Neuronal stem cell (in vitro differentiated cells): Measurements from ENCODE around the gene FRMD5.

Source experiments
- DNase-seq: peaks from one replicate; pipeline ENCODE4 v3.0.0-alpha.2; 2013; ENCODE audit warnings: low spot score
- H2AFZ ChIP-seq: one replicate; pipeline ENCODE4 v1.6.1; 2013; ENCODE audit warnings: mild to moderate bottlenecking, low read length, inconsistent platforms
- H2AK5ac ChIP-seq: 2 replicates; pipeline ENCODE4 v1.6.1; 2013; ENCODE audit warnings: low read depth, mild to moderate bottlenecking, inconsistent platforms, low read length, moderate library complexity, mixed read lengths
- H2BK120ac ChIP-seq: 2 replicates; pipeline ENCODE4 v1.6.1; 2013; ENCODE audit warnings: low read depth, mild to moderate bottlenecking, inconsistent platforms, low read length, moderate library complexity, mixed read lengths
- H2BK12ac ChIP-seq: one replicate; pipeline ENCODE4 v1.6.1; 2013; ENCODE audit warnings: low read length, inconsistent platforms
- H2BK15ac ChIP-seq: 2 replicates; pipeline ENCODE4 v1.6.1; 2013; ENCODE audit warnings: mild to moderate bottlenecking, low read length, inconsistent platforms, mixed read lengths
- H2BK5ac ChIP-seq: one replicate; pipeline ENCODE4 v1.6.1; 2013; ENCODE audit warnings: inconsistent platforms, mild to moderate bottlenecking, low read length, moderate library complexity
- H3K14ac ChIP-seq: one replicate; pipeline ENCODE4 v1.6.1; 2013; ENCODE audit warnings: low read length, inconsistent platforms
- H3K18ac ChIP-seq: 2 replicates; pipeline ENCODE4 v1.6.1; 2013; ENCODE audit warnings: low read length, inconsistent platforms
- H3K23ac ChIP-seq: 2 replicates; pipeline ENCODE4 v1.6.1; 2013; ENCODE audit warnings: low read depth, mild to moderate bottlenecking, mixed read lengths, low read length, inconsistent platforms; ENCODE audit not compliant: poor library complexity
- H3K27ac ChIP-seq: replicated peaks from 3 replicates; pipeline ENCODE4 v1.5.1; 2013; ENCODE audit warnings: low read length, inconsistent platforms
- H3K27me3 ChIP-seq, 3 experiments: 2 replicates each; pipeline ENCODE4 v1.6.1; 2013; ENCODE audit warnings: low read length in 3 of 3, mild to moderate bottlenecking in 2 of 3, inconsistent platforms in 1 of 3, low read depth in 1 of 3, mixed read lengths in 1 of 3, moderate library complexity in 1 of 3; ENCODE audit not compliant: control insufficient read depth in 3 of 3, insufficient read depth in 3 of 3
- H3K36me3 ChIP-seq, 2 donors: replicated peaks in 1 of 2; 2 replicates each; pipeline ENCODE4 v1.6.1; 2013; ENCODE audit warnings: low read length in 2 of 2; ENCODE audit not compliant: control insufficient read depth in 2 of 2, insufficient read depth in 2 of 2
- H3K4ac ChIP-seq: 2 replicates; pipeline ENCODE4 v1.6.1; 2013; ENCODE audit warnings: inconsistent platforms, mild to moderate bottlenecking, low read length, moderate library complexity
- H3K4me1 ChIP-seq, 2 donors: 1 replicate in 1 of 2; 2 replicates in 1 of 2; pipeline ENCODE4 v1.6.1; 2013; ENCODE audit warnings: low read length in 2 of 2, low read depth in 1 of 2; ENCODE audit not compliant: control insufficient read depth in 2 of 2, insufficient read depth in 1 of 2
- H3K4me2 ChIP-seq: one replicate; pipeline ENCODE4 v1.6.1; 2013; ENCODE audit warnings: mild to moderate bottlenecking, low read length, inconsistent platforms; ENCODE audit not compliant: insufficient read depth, poor library complexity, severe bottlenecking
- H3K4me3 ChIP-seq, 2 donors: 2 replicates each; pipeline ENCODE4 v1.5.1; 2013; ENCODE audit warnings: low read length in 2 of 2, mild to moderate bottlenecking in 2 of 2, inconsistent platforms in 1 of 2, moderate library complexity in 1 of 2
- H3K79me1 ChIP-seq: one replicate; pipeline ENCODE4 v1.6.1; 2013; ENCODE audit warnings: low read depth, mild to moderate bottlenecking, inconsistent platforms, low read length, moderate library complexity
- H3K9ac ChIP-seq: one replicate; pipeline ENCODE4 v1.6.1; 2013; ENCODE audit warnings: mild to moderate bottlenecking, low read depth, low read length, inconsistent platforms; ENCODE audit not compliant: poor library complexity
- H3K9me3 ChIP-seq, 2 donors: replicated peaks in 1 of 2; 2 replicates each; pipeline versions ENCODE3 to v1.6.1; 2013; ENCODE audit warnings: low read length in 2 of 2, mild to moderate bottlenecking in 2 of 2, inconsistent platforms in 1 of 2, low read depth in 1 of 2, mixed read lengths in 1 of 2, moderate library complexity in 1 of 2; ENCODE audit not compliant: control insufficient read depth in 2 of 2, insufficient read depth in 1 of 2
- H4K8ac ChIP-seq: one replicate; pipeline ENCODE4 v1.6.1; 2013; ENCODE audit warnings: low read depth, mild to moderate bottlenecking, inconsistent platforms, low read length, moderate library complexity
- H4K91ac ChIP-seq: one replicate; pipeline ENCODE4 v1.6.1; 2013; ENCODE audit warnings: low read length, low read depth, mild to moderate bottlenecking, inconsistent platforms; ENCODE audit not compliant: poor library complexity
- WGBS, 2 donors: extraction: QIAGEN DNeasy Blood & Tissue Kit; methylation state at CpG; one replicate each; pipeline ENCODE4 v1.1.7; 2013; ENCODE audit warnings: missing lambda C conversion rate in 2 of 2, mixed read lengths in 1 of 2; ENCODE audit not compliant: insufficient read length in 2 of 2, insufficient replicate concordance in 1 of 2; ENCODE audit errors: extremely low coverage in 2 of 2; 5-methylcytosine and 5-hydroxymethylcytosine counted together

The FRMD5 gene

DNA sequence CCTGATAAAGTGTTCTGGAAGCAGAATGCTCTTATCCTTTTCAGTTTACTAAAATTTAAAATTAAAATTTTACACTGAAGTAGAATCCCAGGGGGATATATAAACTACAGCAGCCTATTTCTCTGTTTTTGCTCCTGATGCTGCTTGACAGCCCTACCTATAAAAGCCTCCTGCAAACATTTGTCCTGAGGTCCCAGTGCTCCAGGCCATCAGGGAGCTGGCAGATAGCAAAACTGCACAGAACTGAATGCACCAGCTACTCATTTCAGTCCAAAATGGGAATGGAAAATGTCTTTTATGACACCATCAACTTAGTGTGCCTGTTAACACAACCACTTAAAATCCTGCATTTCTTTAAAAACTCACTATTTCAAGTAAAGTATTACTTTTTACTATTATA, 50.1 kb downstream of the FRMD5 start:
- no peaks in the 10 kb centered on the region for H3K36me3 ChIP-seq
- H3K4me3 ChIP-seq, result no peak overlapping the region
- no peak overlapping the region for H2BK5ac ChIP-seq
- no peak overlapping the region for H4K91ac ChIP-seq
- no peak overlapping the region for H3K18ac ChIP-seq
- H3K4me2 ChIP-seq, result no peak overlapping the region
- H3K23ac ChIP-seq, result no peak overlapping the region
- no peak overlapping the region for H3K4ac ChIP-seq
- H3K27ac ChIP-seq, result no peak overlapping the region
- H3K14ac ChIP-seq, result no peak overlapping the region
- no peak for DNase-seq
- no peaks in the 10 kb centered on the region for H3K79me1 ChIP-seq
- no peaks in the 10 kb centered on the region for H3K4me1 ChIP-seq
- H2AFZ ChIP-seq, result no peak overlapping the region
- no peak overlapping the region for H4K8ac ChIP-seq
- no peak overlapping the region for H2BK15ac ChIP-seq
- no peak overlapping the region for H2BK12ac ChIP-seq
- no peak overlapping the region for H2BK120ac ChIP-seq
- no peak overlapping the region for H3K9ac ChIP-seq
- no peaks in the 10 kb centered on the region for H3K27me3 ChIP-seq
- H2AK5ac ChIP-seq, result no peak overlapping the region
- no peaks in the 10 kb centered on the region for H3K9me3 ChIP-seq

DNA sequence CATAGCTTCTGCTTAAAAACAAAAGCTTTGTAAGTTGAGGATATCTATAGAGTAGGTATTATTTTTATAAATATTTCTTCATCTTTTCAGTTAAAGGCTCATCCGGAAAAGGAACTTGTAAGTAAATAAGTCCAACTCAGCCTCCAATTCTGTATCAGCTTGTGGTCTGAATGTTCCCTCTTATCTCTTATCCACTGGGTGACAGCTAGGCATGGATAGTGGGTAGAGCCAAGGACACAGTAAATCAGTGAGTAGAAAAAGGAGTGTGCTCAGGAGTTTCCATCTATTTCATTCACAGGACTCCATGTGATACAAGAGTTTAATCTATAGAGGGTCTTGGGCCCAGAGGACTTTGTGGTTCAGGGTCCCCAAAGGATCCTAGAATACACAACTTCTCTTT, 50.9 kb downstream of the FRMD5 start:
- no peaks in the 10 kb centered on the region for H3K36me3 ChIP-seq
- H4K8ac ChIP-seq, result no peak overlapping the region
- no peak overlapping the region for H2BK5ac ChIP-seq

DNA sequence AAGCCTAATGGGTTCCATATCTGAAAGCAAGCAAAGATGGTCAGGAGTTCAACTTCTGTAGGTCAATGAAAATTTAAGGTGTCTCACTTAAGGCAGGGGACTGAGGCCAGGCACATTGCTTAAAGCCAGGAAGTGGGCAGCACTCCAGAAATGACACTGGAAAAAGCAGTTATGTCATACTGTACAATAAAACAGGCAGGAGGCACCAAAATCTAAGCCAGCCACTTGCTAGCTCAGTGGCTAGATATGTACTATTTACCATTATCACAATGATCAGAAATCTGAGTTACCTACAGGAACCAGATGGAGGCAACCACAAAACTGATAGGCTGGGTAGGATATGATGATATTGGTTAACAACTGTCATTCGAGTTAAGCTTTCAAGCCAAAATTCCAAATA, 57.3 kb downstream of the FRMD5 start:
- Histone ChIP-seq H3K14ac (no peak overlapping the region), H3K18ac (no peak overlapping the region), H3K36me3 (no peaks in the 10 kb centered on the region), H2BK15ac (no peak overlapping the region), H3K4me2 (no peak overlapping the region), H3K79me1 (no peaks in the 10 kb centered on the region), H4K91ac (no peak overlapping the region), H3K23ac (no peak overlapping the region), H2BK5ac (no peak overlapping the region), H3K27ac (no peak overlapping the region), H2BK12ac (no peak overlapping the region), H2AFZ (no peak overlapping the region), H3K9ac (no peak overlapping the region), H3K4me3 (no peak overlapping the region), H3K4ac (no peak overlapping the region), H2BK120ac (no peak overlapping the region), H3K9me3 (no peaks in the 10 kb centered on the region), H4K8ac (no peak overlapping the region), H3K27me3 (no peaks in the 10 kb centered on the region), H2AK5ac (no peak overlapping the region), H3K4me1 (no peaks in the 10 kb centered on the region)
- WGBS, 2 donors, result no CpG with 5 or more reads among the region's 1 CpG
- DNase-seq, result no peak

More for the DNA sequence above, 50.9 kb downstream of the FRMD5 start:
- Histone ChIP-seq H3K4me1 (no peaks in the 10 kb centered on the region), H3K4me3 (no peak overlapping the region), H3K27ac (no peak overlapping the region), H3K4me2 (no peak overlapping the region), H2BK12ac (no peak overlapping the region), H2BK120ac (no peak overlapping the region), H2BK15ac (no peak overlapping the region), H3K18ac (no peak overlapping the region), H3K23ac (no peak overlapping the region), H3K9me3 (no peaks in the 10 kb centered on the region), H3K27me3 (no peaks in the 10 kb centered on the region), H3K4ac (no peak overlapping the region), H4K91ac (no peak overlapping the region), H2AK5ac (no peak overlapping the region), H2AFZ (no peak overlapping the region), H3K14ac (no peak overlapping the region), H3K79me1 (no peaks in the 10 kb centered on the region), H3K9ac (no peak overlapping the region)
- DNase-seq, result no peak
- no CpG with 5 or more reads among the region's 1 CpG for WGBS, 2 donors

DNA sequence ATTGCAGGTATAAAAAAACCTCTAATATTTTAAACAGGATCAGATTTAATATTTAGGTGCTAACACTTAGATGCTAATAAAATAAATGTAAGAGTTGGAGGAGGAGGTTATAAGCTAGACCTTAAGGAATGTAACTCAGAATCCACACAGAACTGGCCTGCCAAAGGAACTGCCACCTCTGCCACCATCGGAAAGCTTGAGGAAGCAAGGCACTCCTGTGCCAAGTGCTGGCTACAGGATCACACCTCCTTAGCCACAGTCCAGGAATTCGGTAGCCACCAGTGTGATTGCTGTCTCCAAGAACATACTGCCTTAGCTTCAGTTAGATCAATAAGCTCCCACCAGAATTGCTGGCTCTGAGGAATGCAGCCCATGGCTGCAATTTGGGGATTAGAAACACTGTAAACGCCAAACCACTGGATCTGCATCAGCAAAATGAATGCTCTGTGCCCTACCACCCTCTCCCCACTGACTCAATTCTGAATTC, 58.0 kb downstream of the FRMD5 start:
- Histone ChIP-seq H3K18ac (no peak overlapping the region), H2BK120ac (no peak overlapping the region), H3K79me1 (peaks cover under 1% of the 10 kb centered on the region), H3K23ac (no peak overlapping the region), H3K4me1 (no peaks in the 10 kb centered on the region), H3K27me3 (no peaks in the 10 kb centered on the region), H4K91ac (no peak overlapping the region), H3K9ac (no peak overlapping the region), H2BK12ac (no peak overlapping the region), H3K4ac (no peak overlapping the region), H2BK15ac (no peak overlapping the region), H2AFZ (no peak overlapping the region), H3K27ac (no peak overlapping the region), H2AK5ac (no peak overlapping the region), H3K4me3 (no peak overlapping the region), H3K14ac (no peak overlapping the region), H2BK5ac (no peak overlapping the region), H3K4me2 (no peak overlapping the region), H3K9me3 (no peaks in the 10 kb centered on the region), H3K36me3 (no peaks in the 10 kb centered on the region), H4K8ac (no peak overlapping the region)
- no peak for DNase-seq
- WGBS, 2 donors, result no CpG with 5 or more reads among the region's 3 CpGs
